ENCODE data around the gene PEX26. TPM values are rescaled to one million over a fixed set of nuclear protein-coding genes. Genes with fewer than 3 reads are reported as not detected.

Gene PEX26
- polyA plus RNA-seq, 1 donor from 2014 or later = 30.2 TPM

DNA sequence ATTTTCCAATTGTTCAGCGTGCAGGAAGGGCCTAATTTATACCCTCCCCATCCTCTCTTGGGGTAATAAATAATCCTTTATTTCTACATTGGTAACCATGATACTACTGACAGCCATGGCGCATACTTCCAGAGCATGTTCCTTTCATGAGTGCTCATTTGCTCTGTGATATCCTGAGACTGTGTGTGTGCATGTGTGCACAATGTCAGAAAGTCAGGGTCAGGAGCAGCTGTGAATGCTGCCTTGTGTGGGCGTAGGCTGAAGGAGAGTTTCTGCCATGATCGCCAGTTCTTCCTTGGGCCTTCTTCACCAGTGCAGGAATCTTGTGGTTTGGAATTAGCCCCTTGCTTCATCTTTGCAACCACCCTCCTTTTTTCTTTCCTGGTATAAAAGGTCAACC lies 43.1 kb downstream of the PEX26 start:
- H3K27ac ChIP-seq (ENCODE audit: low read length) = no peak overlapping the region
- TF ChIP-seq SMC3 (conservative IDR thresholded peaks at IDR 0.05; ENCODE audit: poor library complexity) = no peak
- TF ChIP-seq, protein P1, sequence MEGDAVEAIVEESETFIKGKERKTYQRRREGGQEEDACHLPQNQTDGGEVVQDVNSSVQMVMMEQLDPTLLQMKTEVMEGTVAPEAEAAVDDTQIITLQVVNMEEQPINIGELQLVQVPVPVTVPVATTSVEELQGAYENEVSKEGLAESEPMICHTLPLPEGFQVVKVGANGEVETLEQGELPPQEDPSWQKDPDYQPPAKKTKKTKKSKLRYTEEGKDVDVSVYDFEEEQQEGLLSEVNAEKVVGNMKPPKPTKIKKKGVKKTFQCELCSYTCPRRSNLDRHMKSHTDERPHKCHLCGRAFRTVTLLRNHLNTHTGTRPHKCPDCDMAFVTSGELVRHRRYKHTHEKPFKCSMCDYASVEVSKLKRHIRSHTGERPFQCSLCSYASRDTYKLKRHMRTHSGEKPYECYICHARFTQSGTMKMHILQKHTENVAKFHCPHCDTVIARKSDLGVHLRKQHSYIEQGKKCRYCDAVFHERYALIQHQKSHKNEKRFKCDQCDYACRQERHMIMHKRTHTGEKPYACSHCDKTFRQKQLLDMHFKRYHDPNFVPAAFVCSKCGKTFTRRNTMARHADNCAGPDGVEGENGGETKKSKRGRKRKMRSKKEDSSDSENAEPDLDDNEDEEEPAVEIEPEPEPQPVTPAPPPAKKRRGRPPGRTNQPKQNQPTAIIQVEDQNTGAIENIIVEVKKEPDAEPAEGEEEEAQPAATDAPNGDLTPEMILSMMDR (IDR thresholded peaks at IDR 0.05; ENCODE audit: poor library complexity, severe bottlenecking) = no peak

DNA sequence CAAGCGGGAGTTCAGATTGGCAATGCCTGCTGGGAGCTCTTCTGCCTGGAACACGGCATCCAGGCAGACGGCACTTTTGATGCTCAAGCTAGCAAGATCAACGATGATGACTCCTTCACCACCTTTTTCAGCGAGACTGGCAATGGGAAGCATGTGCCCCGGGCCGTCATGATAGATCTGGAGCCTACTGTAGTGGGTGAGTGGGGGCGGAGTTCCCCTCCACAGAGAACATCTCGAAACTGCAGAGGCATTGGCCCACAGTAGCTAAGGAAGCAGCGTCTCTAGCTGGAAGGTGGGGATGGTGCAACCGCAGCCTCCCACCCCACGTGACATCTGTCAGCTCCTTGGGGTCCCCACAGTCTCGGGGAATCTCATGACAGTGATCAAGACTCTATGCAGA lies 43.7 kb downstream of the PEX26 start:
- Histone ChIP-seq H3K36me3 (ENCODE audit: insufficient read depth, low read length) (no peaks in the 10 kb centered on the region), H3K9ac (ENCODE audit: low read length) (no peak overlapping the region), H3K4me3 (ENCODE audit: low read length) (no peak overlapping the region), H3K27me3 (ENCODE audit: insufficient read depth, low read depth, low read length) (no peaks in the 10 kb centered on the region), H3K79me2 (replicated peaks; ENCODE audit: insufficient read depth, low read length) (no peaks in the 10 kb centered on the region), H3K27ac (ENCODE audit: low read length) (no peak overlapping the region), H2AFZ (ENCODE audit: low read depth, low read length) (no peak overlapping the region), H3K4me2 (ENCODE audit: low read length) (no peak overlapping the region), H3F3A (ENCODE audit: insufficient read depth, low read length, poor library complexity, severe bottlenecking) (no peaks in the 10 kb centered on the region), H3K9me2 (ENCODE audit: insufficient read depth, low read length) (no peaks in the 10 kb centered on the region), H3K9me3 (ENCODE audit: low read length) (no peaks in the 10 kb centered on the region), H4K20me1 (ENCODE audit: insufficient read depth) (no peaks in the 10 kb centered on the region)
- TF ChIP-seq MXI1 (conservative IDR thresholded peaks at IDR 0.05; ENCODE audit: poor library complexity, severe bottlenecking) = no peak
- TF ChIP-seq TAF1 (IDR thresholded peaks at IDR 0.05; ENCODE audit: low read depth) = no peak
- no peak for TF ChIP-seq EP300 (conservative IDR thresholded peaks at IDR 0.05; ENCODE audit: poor library complexity, severe bottlenecking)
- TF ChIP-seq EZH2 (IDR thresholded peaks at IDR 0.05; ENCODE audit: borderline replicate concordance, insufficient read depth, low read length, poor library complexity, severe bottlenecking) = no peak
- no peak for TF ChIP-seq SMC3 (conservative IDR thresholded peaks at IDR 0.05; ENCODE audit: poor library complexity)
- no peak for TF ChIP-seq RAD21 (conservative IDR thresholded peaks at IDR 0.05)
- TF ChIP-seq, protein P2, sequence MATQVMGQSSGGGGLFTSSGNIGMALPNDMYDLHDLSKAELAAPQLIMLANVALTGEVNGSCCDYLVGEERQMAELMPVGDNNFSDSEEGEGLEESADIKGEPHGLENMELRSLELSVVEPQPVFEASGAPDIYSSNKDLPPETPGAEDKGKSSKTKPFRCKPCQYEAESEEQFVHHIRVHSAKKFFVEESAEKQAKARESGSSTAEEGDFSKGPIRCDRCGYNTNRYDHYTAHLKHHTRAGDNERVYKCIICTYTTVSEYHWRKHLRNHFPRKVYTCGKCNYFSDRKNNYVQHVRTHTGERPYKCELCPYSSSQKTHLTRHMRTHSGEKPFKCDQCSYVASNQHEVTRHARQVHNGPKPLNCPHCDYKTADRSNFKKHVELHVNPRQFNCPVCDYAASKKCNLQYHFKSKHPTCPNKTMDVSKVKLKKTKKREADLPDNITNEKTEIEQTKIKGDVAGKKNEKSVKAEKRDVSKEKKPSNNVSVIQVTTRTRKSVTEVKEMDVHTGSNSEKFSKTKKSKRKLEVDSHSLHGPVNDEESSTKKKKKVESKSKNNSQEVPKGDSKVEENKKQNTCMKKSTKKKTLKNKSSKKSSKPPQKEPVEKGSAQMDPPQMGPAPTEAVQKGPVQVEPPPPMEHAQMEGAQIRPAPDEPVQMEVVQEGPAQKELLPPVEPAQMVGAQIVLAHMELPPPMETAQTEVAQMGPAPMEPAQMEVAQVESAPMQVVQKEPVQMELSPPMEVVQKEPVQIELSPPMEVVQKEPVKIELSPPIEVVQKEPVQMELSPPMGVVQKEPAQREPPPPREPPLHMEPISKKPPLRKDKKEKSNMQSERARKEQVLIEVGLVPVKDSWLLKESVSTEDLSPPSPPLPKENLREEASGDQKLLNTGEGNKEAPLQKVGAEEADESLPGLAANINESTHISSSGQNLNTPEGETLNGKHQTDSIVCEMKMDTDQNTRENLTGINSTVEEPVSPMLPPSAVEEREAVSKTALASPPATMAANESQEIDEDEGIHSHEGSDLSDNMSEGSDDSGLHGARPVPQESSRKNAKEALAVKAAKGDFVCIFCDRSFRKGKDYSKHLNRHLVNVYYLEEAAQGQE (IDR thresholded peaks at IDR 0.05; ENCODE audit: borderline replicate concordance) = no peak
- no peak for TF ChIP-seq POLR2AphosphoS5 (IDR thresholded peaks at IDR 0.05)
- TF ChIP-seq, protein P1 (IDR thresholded peaks at IDR 0.05; ENCODE audit: poor library complexity, severe bottlenecking) = no peak

More for the DNA sequence above, 43.1 kb downstream of the PEX26 start:
- Histone ChIP-seq H3F3A (ENCODE audit: insufficient read depth, low read length, poor library complexity, severe bottlenecking) (no peaks in the 10 kb centered on the region), H4K20me1 (ENCODE audit: insufficient read depth) (no peaks in the 10 kb centered on the region), H3K9me2 (ENCODE audit: insufficient read depth, low read length) (no peaks in the 10 kb centered on the region), H3K36me3 (ENCODE audit: insufficient read depth, low read length) (no peaks in the 10 kb centered on the region), H3K4me3 (ENCODE audit: low read length) (no peak overlapping the region), H2AFZ (ENCODE audit: low read depth, low read length) (no peak overlapping the region), H3K79me2 (replicated peaks; ENCODE audit: insufficient read depth, low read length) (no peaks in the 10 kb centered on the region), H3K9me3 (ENCODE audit: low read length) (no peaks in the 10 kb centered on the region), H3K27me3 (ENCODE audit: insufficient read depth, low read depth, low read length) (no peaks in the 10 kb centered on the region), H3K9ac (ENCODE audit: low read length) (no peak overlapping the region), H3K4me2 (ENCODE audit: low read length) (no peak overlapping the region)

Measured in neural cell (in vitro differentiated cells).